Measurements from ENCODE around the gene MEPCE. TPM values are rescaled to one million over a fixed set of nuclear protein-coding genes. Genes with fewer than 3 reads are reported as not detected.

The MEPCE gene
- total and polyA plus RNA-seq, 2 experiments from 2014 or later = 15.8 to 23.1 TPM

DNA sequence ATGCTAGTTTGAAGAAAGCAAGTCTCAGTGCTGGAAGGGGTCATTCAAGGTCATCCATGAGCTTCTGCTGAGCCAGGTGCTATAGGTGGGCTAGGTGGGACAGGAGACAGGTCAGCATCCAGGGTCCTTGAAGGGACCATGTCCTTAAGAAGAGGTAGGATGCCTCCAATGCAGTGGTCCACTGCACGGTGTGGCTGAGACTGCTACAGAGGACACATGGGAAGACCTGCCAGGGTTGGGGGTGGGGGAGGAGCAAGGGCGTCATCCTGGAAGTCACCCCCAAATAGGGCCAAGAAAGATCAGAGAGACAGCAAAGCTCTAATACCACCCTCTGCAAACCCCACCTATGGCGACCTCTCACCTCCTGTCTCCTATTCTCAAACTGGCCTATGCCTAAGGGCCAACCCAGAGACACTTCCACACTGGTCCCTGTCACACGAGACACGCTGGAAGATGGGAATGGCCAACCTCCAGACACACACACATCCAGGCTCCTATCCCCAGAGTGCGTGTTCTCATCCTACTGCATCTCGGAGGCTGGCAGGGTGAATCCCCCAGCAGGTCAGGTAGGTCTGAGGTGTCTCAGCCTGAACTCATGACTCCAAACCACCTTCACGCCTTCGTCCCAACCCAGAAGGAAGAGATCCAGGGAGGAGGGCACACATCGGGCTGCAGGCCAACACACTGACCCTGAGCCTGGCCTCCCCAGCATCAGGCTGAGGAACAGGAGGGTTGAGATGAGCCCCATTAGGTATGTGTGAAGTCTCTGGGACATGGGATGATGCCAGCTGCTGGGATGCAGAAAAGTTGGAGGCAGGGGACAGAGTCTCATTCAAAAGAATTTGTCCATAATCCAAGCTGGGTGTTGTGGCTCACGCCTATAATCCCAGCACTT, 12.3 kb downstream of the MEPCE start:
- no peak overlapping the region for H3K27ac ChIP-seq
- TF ChIP-seq EZH2phosphoT487 (IDR thresholded peaks at IDR 0.05; ENCODE audit: low read depth, severe bottlenecking, unreplicated experiment) (no peak), EZH2 (IDR thresholded peaks at IDR 0.05; ENCODE audit: borderline replicate concordance) (no peak)
- TF ChIP-seq, protein P1, sequence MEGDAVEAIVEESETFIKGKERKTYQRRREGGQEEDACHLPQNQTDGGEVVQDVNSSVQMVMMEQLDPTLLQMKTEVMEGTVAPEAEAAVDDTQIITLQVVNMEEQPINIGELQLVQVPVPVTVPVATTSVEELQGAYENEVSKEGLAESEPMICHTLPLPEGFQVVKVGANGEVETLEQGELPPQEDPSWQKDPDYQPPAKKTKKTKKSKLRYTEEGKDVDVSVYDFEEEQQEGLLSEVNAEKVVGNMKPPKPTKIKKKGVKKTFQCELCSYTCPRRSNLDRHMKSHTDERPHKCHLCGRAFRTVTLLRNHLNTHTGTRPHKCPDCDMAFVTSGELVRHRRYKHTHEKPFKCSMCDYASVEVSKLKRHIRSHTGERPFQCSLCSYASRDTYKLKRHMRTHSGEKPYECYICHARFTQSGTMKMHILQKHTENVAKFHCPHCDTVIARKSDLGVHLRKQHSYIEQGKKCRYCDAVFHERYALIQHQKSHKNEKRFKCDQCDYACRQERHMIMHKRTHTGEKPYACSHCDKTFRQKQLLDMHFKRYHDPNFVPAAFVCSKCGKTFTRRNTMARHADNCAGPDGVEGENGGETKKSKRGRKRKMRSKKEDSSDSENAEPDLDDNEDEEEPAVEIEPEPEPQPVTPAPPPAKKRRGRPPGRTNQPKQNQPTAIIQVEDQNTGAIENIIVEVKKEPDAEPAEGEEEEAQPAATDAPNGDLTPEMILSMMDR (IDR thresholded peaks at IDR 0.05; ENCODE audit: poor library complexity) = no peak
- no peak overlapping the region for H3K4me2 ChIP-seq
- H3K4me3 ChIP-seq = no peak overlapping the region
- H3K36me3 ChIP-seq (replicated peaks; ENCODE audit: insufficient read depth, low read depth) = no peaks in the 10 kb centered on the region
- no peaks in the 10 kb centered on the region for H3K79me2 ChIP-seq
- H3K27me3 ChIP-seq = no peaks in the 10 kb centered on the region
- DNase-seq (ENCODE audit: low spot score) = no peak
- no peak overlapping the region for H2AFZ ChIP-seq
- WGBS (ENCODE audit: low lambda C conversion rate, missing lambda C conversion rate) = 92% methylated on average over 11 of the region's 11 CpGs
- peaks cover 9% of the 10 kb centered on the region for H3K4me1 ChIP-seq (ENCODE audit: insufficient read depth)
- H3K9me3 ChIP-seq (ENCODE audit: low read depth) = no peaks in the 10 kb centered on the region
- no peaks in the 10 kb centered on the region for H4K20me1 ChIP-seq (ENCODE audit: insufficient read depth, poor library complexity, severe bottlenecking)
- H3K9me2 ChIP-seq (replicated peaks; ENCODE audit: insufficient read depth) = no peaks in the 10 kb centered on the region

DNA sequence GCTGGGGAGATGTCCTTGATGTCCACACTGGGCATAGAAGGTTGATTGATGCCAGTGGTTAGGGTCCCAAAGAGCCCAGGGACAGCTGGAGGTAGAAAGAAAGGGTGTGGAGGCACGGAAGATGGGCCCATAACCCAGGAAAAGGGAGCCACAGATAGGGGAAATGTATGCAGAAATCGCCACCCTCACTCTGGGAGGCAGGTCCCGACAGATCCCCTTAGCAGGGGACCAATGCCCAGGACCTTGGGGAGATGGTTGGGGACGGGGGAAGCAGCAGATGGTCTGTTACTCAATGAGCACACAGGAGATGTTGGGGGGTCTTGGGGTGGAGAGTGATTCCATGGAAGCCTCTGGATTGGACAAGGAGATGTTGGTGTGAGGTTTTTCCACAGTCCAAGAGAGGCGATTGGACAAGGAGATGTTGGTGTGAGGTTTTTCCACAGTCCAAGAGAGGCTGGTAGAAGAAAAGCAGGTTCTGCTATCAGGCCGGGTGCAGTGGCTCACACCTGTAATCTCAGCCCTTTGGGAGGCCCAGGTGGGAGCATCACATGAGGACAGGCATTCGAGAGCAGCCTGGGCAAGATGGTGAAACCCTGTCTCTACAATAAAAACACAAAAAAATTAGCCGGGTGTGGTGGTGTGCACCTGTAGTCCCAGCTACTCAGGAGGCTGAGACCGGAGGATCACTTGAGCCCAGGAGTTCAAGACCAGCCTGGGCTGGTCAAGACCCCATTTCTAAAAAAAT, 13.6 kb downstream of the MEPCE start:
- WGBS (ENCODE audit: low lambda C conversion rate, missing lambda C conversion rate) = 92% methylated on average over 9 of the region's 9 CpGs
- no peak overlapping the region for H3K4me3 ChIP-seq
- H3K9me2 ChIP-seq (replicated peaks; ENCODE audit: insufficient read depth) = no peaks in the 10 kb centered on the region
- H3K4me1 ChIP-seq (ENCODE audit: insufficient read depth) = peaks cover 9% of the 10 kb centered on the region
- no peak overlapping the region for H3K27ac ChIP-seq
- H3K79me2 ChIP-seq = no peaks in the 10 kb centered on the region
- H3K36me3 ChIP-seq (replicated peaks; ENCODE audit: insufficient read depth, low read depth) = no peaks in the 10 kb centered on the region
- no peak overlapping the region for H3K4me2 ChIP-seq
- TF ChIP-seq EZH2 (IDR thresholded peaks at IDR 0.05; ENCODE audit: borderline replicate concordance) = no peak
- H2AFZ ChIP-seq = no peak overlapping the region
- no peaks in the 10 kb centered on the region for H4K20me1 ChIP-seq (ENCODE audit: insufficient read depth, poor library complexity, severe bottlenecking)
- H3K9me3 ChIP-seq (ENCODE audit: low read depth) = no peaks in the 10 kb centered on the region
- no peaks in the 10 kb centered on the region for H3K27me3 ChIP-seq
- DNase-seq (ENCODE audit: low spot score) = no peak

DNA sequence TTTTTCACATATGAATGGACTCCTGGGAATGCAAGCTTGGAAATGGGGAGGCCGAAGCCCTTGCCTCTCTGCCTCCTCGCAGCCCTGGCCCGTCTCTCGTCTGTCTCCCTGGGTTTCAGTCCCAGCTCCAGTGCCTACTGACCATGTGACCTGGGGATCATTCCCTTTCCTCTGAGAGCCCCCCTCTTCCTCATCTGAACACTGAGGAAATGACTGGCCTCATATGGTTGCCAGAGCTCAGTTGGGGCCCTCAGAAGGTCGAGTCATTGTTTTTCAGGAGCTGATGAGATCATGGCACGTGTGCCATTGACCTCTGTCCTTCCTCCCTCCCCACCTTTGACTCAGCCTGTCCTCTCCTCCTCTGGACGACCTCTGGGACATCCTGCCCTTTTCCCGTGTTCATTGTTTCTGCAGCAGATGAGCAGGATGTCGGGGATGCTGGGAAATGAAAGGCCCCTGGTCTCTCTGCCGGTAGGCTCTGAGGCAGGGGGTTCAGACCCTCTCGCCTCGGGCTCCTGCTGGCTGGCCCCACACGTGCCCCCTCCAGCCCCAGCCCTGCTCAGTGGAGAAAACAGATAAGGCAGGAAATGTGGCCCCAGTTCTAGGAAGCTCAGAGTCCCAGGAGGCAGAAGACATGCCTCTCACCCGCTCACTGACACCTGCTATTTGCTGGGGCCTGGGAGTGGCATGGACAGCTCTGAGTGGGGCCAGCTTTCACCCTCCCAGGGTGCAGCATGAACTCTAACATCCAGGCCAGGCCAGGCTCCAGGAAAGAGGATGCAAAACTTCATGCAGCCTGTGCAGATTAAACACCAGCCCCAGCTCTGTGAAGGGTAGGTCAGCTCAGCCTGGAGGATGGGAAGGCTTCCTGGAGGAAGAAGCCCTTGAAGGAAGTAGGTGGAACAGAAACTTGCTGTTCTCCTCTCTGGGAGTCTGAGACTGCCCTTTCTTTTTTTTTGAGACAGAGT, 15.0 kb downstream of the MEPCE start:
- H3K27ac ChIP-seq = peak overlapping the region; percentile 82
- H3K36me3 ChIP-seq (replicated peaks; ENCODE audit: insufficient read depth, low read depth) = no peaks in the 10 kb centered on the region
- no peaks in the 10 kb centered on the region for H4K20me1 ChIP-seq (ENCODE audit: insufficient read depth, poor library complexity, severe bottlenecking)
- WGBS (ENCODE audit: low lambda C conversion rate, missing lambda C conversion rate) = 56% methylated on average over 14 of the region's 14 CpGs
- H3K9me2 ChIP-seq (replicated peaks; ENCODE audit: insufficient read depth) = no peaks in the 10 kb centered on the region
- no peaks in the 10 kb centered on the region for H3K9me3 ChIP-seq (ENCODE audit: low read depth)
- H3K79me2 ChIP-seq = no peaks in the 10 kb centered on the region
- TF ChIP-seq, protein P1 (IDR thresholded peaks at IDR 0.05; ENCODE audit: poor library complexity) = no peak
- TF ChIP-seq EZH2phosphoT487 (IDR thresholded peaks at IDR 0.05; ENCODE audit: low read depth, severe bottlenecking, unreplicated experiment) (no peak), EZH2 (IDR thresholded peaks at IDR 0.05; ENCODE audit: borderline replicate concordance) (no peak)
- H3K27me3 ChIP-seq = no peaks in the 10 kb centered on the region
- H3K4me2 ChIP-seq = no peak overlapping the region
- peak; percentile 63 for DNase-seq (ENCODE audit: low spot score)
- no peak overlapping the region for H2AFZ ChIP-seq
- H3K4me1 ChIP-seq (ENCODE audit: insufficient read depth) = peaks cover 9% of the 10 kb centered on the region
- H3K4me3 ChIP-seq = no peak overlapping the region

Data from hepatocyte (in vitro differentiated cells).